Suprapubic skin (tissue), 4 donors: Measurements from ENCODE around the gene NOXO1.

Source experiments
- POLR2A ChIP-seq, 2 donors: fragments of 450-650 bp; IDR thresholded peaks; one replicate each; pipeline ENCODE4 v1.6.1; 2017; ENCODE audit warnings: antibody characterized with exemption in 2 of 2, mild to moderate bottlenecking in 2 of 2, moderate library complexity in 2 of 2
- POLR2AphosphoS5 ChIP-seq, 3 donors: sonication (generic); formaldehyde crosslinking; IDR thresholded peaks; one replicate each; pipeline ENCODE4 v1.6.1; 2017; ENCODE audit warnings: antibody characterized with exemption in 3 of 3
- TF ChIP-seq, protein P1 (sequence below), 2 donors: fragments of 200-600 bp in 1 of 2; fragments of 450-650 bp in 1 of 2; sonication (generic) in 1 of 2; IDR thresholded peaks; one replicate each; pipeline ENCODE4 v1.5.1; 2016 to 2019; ENCODE audit warnings: antibody characterized with exemption in 2 of 2, mild to moderate bottlenecking in 1 of 2, moderate library complexity in 1 of 2

DNA sequence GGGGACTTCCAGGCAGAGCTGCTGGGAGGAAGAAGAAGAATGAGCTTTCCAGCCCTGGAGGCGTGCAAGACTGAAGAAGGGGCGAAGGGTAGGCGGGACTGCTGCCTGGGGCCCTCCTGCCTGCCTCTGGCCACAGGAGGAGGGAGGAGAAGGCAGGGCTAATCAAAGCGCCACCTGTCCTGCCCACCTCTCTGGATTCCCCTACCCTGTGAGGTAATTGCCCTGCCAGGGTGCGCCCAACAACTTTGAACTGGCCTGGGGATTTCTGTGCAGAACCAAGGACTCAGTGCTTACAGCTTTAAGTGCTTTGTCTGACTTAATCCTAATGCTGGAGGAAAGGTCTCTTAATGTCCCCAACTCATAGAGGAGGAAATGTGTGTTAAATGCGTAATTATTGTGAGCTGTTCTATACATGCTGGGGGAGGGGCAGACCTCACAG, at the start of gene NOXO1:
- TF ChIP-seq POLR2AphosphoS5 (IDR thresholded peaks at IDR 0.05) (no peak), POLR2A (IDR thresholded peaks at IDR 0.05) (no peak)
- TF ChIP-seq, protein P1, sequence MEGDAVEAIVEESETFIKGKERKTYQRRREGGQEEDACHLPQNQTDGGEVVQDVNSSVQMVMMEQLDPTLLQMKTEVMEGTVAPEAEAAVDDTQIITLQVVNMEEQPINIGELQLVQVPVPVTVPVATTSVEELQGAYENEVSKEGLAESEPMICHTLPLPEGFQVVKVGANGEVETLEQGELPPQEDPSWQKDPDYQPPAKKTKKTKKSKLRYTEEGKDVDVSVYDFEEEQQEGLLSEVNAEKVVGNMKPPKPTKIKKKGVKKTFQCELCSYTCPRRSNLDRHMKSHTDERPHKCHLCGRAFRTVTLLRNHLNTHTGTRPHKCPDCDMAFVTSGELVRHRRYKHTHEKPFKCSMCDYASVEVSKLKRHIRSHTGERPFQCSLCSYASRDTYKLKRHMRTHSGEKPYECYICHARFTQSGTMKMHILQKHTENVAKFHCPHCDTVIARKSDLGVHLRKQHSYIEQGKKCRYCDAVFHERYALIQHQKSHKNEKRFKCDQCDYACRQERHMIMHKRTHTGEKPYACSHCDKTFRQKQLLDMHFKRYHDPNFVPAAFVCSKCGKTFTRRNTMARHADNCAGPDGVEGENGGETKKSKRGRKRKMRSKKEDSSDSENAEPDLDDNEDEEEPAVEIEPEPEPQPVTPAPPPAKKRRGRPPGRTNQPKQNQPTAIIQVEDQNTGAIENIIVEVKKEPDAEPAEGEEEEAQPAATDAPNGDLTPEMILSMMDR (IDR thresholded peaks at IDR 0.05): no peak
